GM12878 (cell line): ENCODE results near the gene PAX7.

ENCODE experiments used
- BRCA1 ChIP-seq: IDR thresholded peaks from 2 replicates; pipeline ENCODE4 v1.6.1; 2011; ENCODE audit warnings: low read depth, low read length, improper control_type of control experiment
- CTCF ChIP-seq, 3 experiments: IDR thresholded peaks in 2 of 3; conservative IDR thresholded peaks in 1 of 3; 2 replicates each; pipeline ENCODE4 v1.5.1; 2011; ENCODE audit warnings: low read depth in 3 of 3, low read length in 3 of 3, mild to moderate bottlenecking in 3 of 3, control low read depth in 2 of 3, moderate library complexity in 2 of 3, inconsistent platforms in 1 of 3, mixed read lengths in 1 of 3; ENCODE audit not compliant: control insufficient read depth in 2 of 3, insufficient read depth in 1 of 3; ENCODE audit errors: extremely low read depth in 1 of 3
- FOS ChIP-seq: IDR thresholded peaks from 3 replicates; pipeline ENCODE4 v1.6.1; 2011; ENCODE audit warnings: borderline replicate concordance; ENCODE audit not compliant: insufficient read length; ENCODE audit errors: extremely low read depth
- FOXM1 ChIP-seq: IDR thresholded peaks from 2 replicates; pipeline ENCODE4 v1.6.1; 2012; ENCODE audit warnings: low read depth, mild to moderate bottlenecking, inconsistent platforms, low read length, moderate library complexity
- NBN ChIP-seq: fragments of 450-650 bp; IDR thresholded peaks from 2 replicates; pipeline ENCODE4 v1.6.1; 2016
- POLR2A ChIP-seq: IDR thresholded peaks from 2 replicates; pipeline ENCODE4 v1.6.1; 2011; ENCODE audit warnings: low read depth, mild to moderate bottlenecking, low read length
- TAF1 ChIP-seq: IDR thresholded peaks from 2 replicates; pipeline ENCODE4 v1.6.1; 2011; ENCODE audit warnings: mild to moderate bottlenecking, low read depth, low read length, borderline replicate concordance
- TCF12 ChIP-seq: IDR thresholded peaks from 2 replicates; pipeline ENCODE4 v1.6.1; 2011; ENCODE audit warnings: low read depth, mild to moderate bottlenecking, low read length
- TCF3 ChIP-seq: IDR thresholded peaks from 2 replicates; pipeline ENCODE4 v1.6.1; 2012; ENCODE audit warnings: low read depth, mild to moderate bottlenecking, low read length, borderline replicate concordance; ENCODE audit not compliant: insufficient read depth
- TF ChIP-seq, protein P1 (sequence below): fragments of 450-650 bp; IDR thresholded peaks from 2 replicates; pipeline ENCODE4 v1.6.1; 2017; ENCODE audit warnings: mild to moderate bottlenecking
- TF ChIP-seq, protein P2 (sequence below): IDR thresholded peaks from 2 replicates; pipeline ENCODE4 v1.6.1; 2012; ENCODE audit warnings: mild to moderate bottlenecking, low read depth, low read length

GRCh38 chr1:18684303-18684702, 53.7 kb downstream of the PAX7 start:
- TF ChIP-seq, protein P1, sequence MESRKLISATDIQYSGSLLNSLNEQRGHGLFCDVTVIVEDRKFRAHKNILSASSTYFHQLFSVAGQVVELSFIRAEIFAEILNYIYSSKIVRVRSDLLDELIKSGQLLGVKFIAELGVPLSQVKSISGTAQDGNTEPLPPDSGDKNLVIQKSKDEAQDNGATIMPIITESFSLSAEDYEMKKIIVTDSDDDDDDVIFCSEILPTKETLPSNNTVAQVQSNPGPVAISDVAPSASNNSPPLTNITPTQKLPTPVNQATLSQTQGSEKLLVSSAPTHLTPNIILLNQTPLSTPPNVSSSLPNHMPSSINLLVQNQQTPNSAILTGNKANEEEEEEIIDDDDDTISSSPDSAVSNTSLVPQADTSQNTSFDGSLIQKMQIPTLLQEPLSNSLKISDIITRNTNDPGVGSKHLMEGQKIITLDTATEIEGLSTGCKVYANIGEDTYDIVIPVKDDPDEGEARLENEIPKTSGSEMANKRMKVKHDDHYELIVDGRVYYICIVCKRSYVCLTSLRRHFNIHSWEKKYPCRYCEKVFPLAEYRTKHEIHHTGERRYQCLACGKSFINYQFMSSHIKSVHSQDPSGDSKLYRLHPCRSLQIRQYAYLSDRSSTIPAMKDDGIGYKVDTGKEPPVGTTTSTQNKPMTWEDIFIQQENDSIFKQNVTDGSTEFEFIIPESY: no peak
- no peak for TF ChIP-seq NBN
- TF ChIP-seq POLR2A: no peak
- TF ChIP-seq CTCF (IDR thresholded peaks at IDR 0.05 in 2 of 3, conservative IDR thresholded peaks at IDR 0.05 in 1 of 3; ENCODE audit: control insufficient read depth in 2 of 3, extremely low read depth in 1 of 3, insufficient read depth in 1 of 3, low read depth in 3 of 3, low read length in 3 of 3): no peak
- TF ChIP-seq, protein P2, sequence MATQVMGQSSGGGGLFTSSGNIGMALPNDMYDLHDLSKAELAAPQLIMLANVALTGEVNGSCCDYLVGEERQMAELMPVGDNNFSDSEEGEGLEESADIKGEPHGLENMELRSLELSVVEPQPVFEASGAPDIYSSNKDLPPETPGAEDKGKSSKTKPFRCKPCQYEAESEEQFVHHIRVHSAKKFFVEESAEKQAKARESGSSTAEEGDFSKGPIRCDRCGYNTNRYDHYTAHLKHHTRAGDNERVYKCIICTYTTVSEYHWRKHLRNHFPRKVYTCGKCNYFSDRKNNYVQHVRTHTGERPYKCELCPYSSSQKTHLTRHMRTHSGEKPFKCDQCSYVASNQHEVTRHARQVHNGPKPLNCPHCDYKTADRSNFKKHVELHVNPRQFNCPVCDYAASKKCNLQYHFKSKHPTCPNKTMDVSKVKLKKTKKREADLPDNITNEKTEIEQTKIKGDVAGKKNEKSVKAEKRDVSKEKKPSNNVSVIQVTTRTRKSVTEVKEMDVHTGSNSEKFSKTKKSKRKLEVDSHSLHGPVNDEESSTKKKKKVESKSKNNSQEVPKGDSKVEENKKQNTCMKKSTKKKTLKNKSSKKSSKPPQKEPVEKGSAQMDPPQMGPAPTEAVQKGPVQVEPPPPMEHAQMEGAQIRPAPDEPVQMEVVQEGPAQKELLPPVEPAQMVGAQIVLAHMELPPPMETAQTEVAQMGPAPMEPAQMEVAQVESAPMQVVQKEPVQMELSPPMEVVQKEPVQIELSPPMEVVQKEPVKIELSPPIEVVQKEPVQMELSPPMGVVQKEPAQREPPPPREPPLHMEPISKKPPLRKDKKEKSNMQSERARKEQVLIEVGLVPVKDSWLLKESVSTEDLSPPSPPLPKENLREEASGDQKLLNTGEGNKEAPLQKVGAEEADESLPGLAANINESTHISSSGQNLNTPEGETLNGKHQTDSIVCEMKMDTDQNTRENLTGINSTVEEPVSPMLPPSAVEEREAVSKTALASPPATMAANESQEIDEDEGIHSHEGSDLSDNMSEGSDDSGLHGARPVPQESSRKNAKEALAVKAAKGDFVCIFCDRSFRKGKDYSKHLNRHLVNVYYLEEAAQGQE: no peak
- TF ChIP-seq FOXM1: no peak
- no peak for TF ChIP-seq TCF3
- no peak for TF ChIP-seq TCF12
- no peak for TF ChIP-seq FOS
- TF ChIP-seq TAF1: no peak
- no peak for TF ChIP-seq BRCA1
